Progenitor cell of endocrine pancreas (in vitro differentiated cells): Measurements from ENCODE around the gene OR56A4. TPM values are rescaled to one million over a fixed set of nuclear protein-coding genes. Genes with fewer than 3 reads are reported as not detected.

Source experiments
- DNase-seq: peaks from one replicate; pipeline ENCODE4 v3.0.0; 2021; ENCODE audit warnings: low spot score; ENCODE audit not compliant: unreplicated experiment
- H3K27ac Mint-ChIP-seq: 2 replicates; pipeline ENCODE4 v1.8.0; 2021; ENCODE audit warnings: mild to moderate bottlenecking, moderate library complexity, mixed read lengths
- H3K27me3 Mint-ChIP-seq: 2 replicates; pipeline ENCODE4 v1.8.0; 2021; ENCODE audit warnings: mixed read lengths
- H3K36me3 Mint-ChIP-seq: 2 replicates; pipeline ENCODE4 v1.8.0; 2022; ENCODE audit warnings: mixed read lengths; ENCODE audit not compliant: insufficient read depth
- H3K4me1 Mint-ChIP-seq: 2 replicates; pipeline ENCODE4 v1.8.0; 2021; ENCODE audit warnings: low read depth, mixed read lengths
- H3K4me3 Mint-ChIP-seq: 2 replicates; pipeline ENCODE4 v1.8.0; 2021; ENCODE audit warnings: low read depth, mild to moderate bottlenecking, moderate library complexity, mixed read lengths
- H3K9me3 Mint-ChIP-seq: 2 replicates; pipeline ENCODE4 v1.8.0; 2021; ENCODE audit warnings: low read depth, mixed read lengths
- total RNA-seq: library from RNA; stranded (reverse); gene quantifications from 2 replicates; pipeline ENCODE4 v1.2.1, GENCODE V29; 2021
- TF ChIP-seq, protein P1 (sequence below): fragments of 200-600 bp; sonication (generic); IDR thresholded peaks from one replicate; pipeline ENCODE4 v1.5.0; 2021; ENCODE audit warnings: antibody characterized with exemption, mild to moderate bottlenecking; ENCODE audit not compliant: unreplicated experiment

The OR56A4 gene
- total RNA-seq, 1 donor from 2014 or later = 0.07 TPM

GRCh38 chr11:6006395-6006794 is 351 bp downstream of the OR56A4 start:
- TF ChIP-seq, protein P1, sequence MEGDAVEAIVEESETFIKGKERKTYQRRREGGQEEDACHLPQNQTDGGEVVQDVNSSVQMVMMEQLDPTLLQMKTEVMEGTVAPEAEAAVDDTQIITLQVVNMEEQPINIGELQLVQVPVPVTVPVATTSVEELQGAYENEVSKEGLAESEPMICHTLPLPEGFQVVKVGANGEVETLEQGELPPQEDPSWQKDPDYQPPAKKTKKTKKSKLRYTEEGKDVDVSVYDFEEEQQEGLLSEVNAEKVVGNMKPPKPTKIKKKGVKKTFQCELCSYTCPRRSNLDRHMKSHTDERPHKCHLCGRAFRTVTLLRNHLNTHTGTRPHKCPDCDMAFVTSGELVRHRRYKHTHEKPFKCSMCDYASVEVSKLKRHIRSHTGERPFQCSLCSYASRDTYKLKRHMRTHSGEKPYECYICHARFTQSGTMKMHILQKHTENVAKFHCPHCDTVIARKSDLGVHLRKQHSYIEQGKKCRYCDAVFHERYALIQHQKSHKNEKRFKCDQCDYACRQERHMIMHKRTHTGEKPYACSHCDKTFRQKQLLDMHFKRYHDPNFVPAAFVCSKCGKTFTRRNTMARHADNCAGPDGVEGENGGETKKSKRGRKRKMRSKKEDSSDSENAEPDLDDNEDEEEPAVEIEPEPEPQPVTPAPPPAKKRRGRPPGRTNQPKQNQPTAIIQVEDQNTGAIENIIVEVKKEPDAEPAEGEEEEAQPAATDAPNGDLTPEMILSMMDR = no peak
- Mint-ChIP-seq H3K4me1 (no peaks in the 10 kb centered on the region), H3K27ac (no peak overlapping the region), H3K36me3 (no peaks in the 10 kb centered on the region), H3K9me3 (no peaks in the 10 kb centered on the region), H3K27me3 (peaks cover 23% of the 10 kb centered on the region), H3K4me3 (no peak overlapping the region)
- no peak for DNase-seq

DNA sequence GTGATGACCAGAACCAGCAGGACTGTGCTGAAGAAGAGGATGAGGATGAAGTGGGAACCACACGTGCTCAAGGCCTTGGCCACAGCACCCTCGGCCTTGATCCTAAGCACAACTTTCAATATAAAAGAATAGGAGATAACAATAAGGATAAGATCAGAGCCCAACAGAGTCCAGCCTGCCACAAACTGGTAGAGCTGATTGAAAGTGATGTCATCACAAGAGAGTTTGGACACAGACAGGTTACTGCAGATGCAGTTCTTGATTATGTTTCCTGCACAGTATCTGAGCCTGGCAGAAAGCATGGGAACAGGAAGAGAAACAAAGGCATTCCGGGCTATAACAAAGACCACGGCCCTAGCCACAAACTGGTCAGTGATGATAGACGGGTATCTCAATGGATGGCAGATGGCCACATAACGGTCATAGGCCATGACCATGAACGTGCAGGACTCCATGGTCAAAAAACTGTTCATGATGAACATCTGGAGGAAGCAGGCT is 4.5 kb downstream of the OR56A4 start:
- no peaks in the 10 kb centered on the region for H3K36me3 Mint-ChIP-seq
- no peak overlapping the region for H3K27ac Mint-ChIP-seq
- TF ChIP-seq, protein P1 = no peak
- peaks cover 28% of the 10 kb centered on the region for H3K27me3 Mint-ChIP-seq
- no peak for DNase-seq
- H3K4me3 Mint-ChIP-seq = no peak overlapping the region
- H3K9me3 Mint-ChIP-seq = no peaks in the 10 kb centered on the region
- H3K4me1 Mint-ChIP-seq = no peaks in the 10 kb centered on the region

DNA sequence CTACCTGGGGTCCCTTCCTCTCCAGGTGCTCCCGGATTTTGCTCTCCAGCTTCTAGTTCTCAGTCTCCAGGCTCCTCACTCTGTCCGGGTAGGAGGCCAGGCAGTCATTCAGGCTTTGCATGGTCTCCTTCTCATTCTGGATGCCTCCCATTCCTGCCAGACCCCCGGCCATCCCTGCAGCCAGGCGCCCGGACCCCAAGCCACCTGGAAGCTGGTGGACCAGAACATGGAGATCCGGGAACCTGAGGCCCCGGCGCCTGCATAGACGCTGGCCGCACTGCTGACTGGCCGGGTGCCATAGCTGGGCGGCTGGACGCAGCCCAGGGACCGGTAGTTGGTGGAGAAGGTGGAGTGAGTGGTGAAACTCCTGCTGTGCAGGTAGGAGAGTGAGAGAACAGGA is 12.0 kb downstream of the OR56A4 start:
- Mint-ChIP-seq H3K27ac (no peak overlapping the region), H3K4me1 (no peaks in the 10 kb centered on the region), H3K36me3 (no peaks in the 10 kb centered on the region), H3K4me3 (no peak overlapping the region), H3K9me3 (no peaks in the 10 kb centered on the region), H3K27me3 (peaks cover 15% of the 10 kb centered on the region)
- TF ChIP-seq, protein P1 = no peak
- no peak for DNase-seq

DNA sequence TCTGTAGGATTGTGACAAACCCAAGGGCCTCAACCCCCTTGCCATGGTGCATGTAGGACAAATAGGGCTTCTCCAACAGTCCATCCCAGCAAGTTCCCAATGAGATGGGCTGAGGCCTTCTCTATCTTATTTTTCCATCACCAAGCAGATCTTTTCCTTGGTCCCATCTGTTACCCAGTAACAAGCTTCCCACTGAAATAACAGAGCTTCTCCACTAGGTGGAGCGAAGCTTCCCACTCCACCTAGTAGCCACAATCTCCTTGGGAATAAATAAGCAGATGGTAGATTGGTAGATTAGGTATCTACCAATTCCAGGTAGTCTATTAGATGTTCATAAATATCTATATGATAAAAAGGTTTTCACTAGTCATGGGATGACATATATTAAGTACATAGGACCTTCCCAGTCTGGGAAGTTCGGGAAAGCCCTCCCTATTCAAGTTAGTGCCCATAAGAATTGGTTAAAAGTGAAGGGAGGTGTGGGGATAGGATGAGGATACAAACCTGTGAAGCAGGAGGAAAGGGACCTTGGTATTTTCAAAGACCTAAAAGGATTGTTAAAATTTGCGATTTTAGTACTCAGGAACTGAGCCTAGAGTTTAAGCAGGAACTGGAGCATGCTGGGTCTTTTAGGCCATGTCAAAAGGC is 14.0 kb downstream of the OR56A4 start:
- TF ChIP-seq, protein P1 = peak; percentile 64
- Mint-ChIP-seq H3K36me3 (no peaks in the 10 kb centered on the region), H3K9me3 (peaks cover under 1% of the 10 kb centered on the region), H3K27me3 (peaks cover 16% of the 10 kb centered on the region), H3K4me1 (peaks cover 3% of the 10 kb centered on the region), H3K27ac (no peak overlapping the region), H3K4me3 (no peak overlapping the region)
- no peak for DNase-seq

- Mint-ChIP-seq H3K4me1 (peaks cover 3% of the 10 kb centered on the region), H3K27me3 (peaks cover 16% of the 10 kb centered on the region), H3K36me3 (no peaks in the 10 kb centered on the region), H3K9me3 (peaks cover 3% of the 10 kb centered on the region), H3K27ac (no peak overlapping the region), H3K4me3 (no peak overlapping the region)
- TF ChIP-seq, protein P1 = no peak
- no peak for DNase-seq
These were observed 14.6 kb downstream of the OR56A4 start for GRCh38 chr11:5992150-5992549.
